GM19035 (cell line): ENCODE data around the gene MGRN1.

ENCODE experiments used
- ATAC-seq: cut with Tn5 transposase; IDR thresholded peaks from one replicate; pipeline ENCODE4 v1.9.1; 2021; ENCODE audit not compliant: unreplicated experiment

MGRN1 gene

DNA sequence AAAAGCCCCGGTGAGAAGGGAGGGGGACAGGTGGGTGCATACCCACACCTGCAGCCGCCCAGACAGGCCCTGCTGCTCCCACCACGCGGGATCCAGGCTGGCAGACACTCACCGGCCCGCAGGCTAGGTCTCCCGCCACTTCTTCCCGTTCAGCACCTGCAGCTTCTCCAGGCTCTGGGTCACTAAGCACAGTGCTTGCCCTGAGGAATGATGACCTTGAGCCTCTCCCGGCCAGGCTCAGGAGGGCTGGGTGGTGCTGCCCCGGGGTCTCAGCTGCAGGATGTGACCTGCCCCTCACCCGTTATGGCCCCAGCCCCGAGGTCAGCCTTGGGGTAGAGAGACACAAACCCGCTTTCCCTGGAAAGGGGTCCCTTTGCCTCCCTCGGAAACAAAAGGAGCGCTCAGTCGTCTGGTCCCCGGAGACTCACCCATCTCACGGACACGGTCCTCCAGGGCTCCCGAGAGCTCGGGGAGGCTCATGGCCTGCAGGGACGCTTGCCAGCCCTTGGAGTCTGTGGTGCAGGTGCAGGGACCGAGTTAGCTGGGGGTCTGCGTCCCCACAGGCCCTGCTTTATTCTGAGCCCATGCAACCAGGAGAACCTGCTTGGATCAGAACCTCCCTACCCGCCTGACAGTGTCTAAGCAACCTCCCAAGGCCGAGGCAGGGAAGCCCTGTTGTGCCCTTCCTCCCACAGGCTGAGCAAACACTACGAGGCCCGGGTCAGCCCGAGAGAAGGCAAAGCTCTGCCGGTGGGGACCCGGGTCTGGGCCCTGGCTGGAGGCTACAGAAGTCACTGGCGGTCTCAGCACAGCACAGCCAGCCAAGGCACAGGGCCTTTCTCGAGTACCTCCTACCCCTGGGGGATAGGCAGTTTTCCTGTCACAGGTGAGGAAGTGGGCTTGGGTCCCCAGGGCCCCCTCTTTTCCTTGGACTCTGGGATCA, 72.5 kb downstream of the MGRN1 start:
- ATAC-seq: no peak

DNA sequence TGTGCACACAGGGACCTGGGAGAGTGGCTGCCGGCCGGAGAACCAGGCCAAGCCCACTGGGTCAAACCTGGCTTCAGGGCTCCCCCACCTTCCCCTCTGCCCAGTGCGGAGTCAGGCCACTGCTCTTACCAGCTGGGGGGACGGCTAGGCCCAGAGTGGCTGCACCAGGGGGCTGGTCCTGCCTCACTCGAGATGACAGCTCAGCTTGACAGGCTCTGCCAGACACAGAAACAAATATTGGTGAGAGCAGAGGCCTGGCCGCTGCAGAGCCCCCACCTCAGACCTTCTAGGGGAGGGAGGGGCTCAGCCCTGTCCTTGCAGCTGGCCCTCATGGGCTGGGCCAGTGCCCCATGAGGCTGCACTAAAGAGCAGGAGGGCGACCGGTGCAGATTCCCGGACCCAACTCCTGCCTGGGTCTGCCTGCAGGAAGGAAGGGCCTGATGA, 73.2 kb downstream of the MGRN1 start:
- no peak for ATAC-seq

GRCh38 chr16:4698321-4699045, 73.9 kb downstream of the MGRN1 start:
- ATAC-seq: no peak

- ATAC-seq: no peak
Observed at GRCh38 chr16:4699046-4699556, 74.5 kb downstream of the MGRN1 start.

DNA sequence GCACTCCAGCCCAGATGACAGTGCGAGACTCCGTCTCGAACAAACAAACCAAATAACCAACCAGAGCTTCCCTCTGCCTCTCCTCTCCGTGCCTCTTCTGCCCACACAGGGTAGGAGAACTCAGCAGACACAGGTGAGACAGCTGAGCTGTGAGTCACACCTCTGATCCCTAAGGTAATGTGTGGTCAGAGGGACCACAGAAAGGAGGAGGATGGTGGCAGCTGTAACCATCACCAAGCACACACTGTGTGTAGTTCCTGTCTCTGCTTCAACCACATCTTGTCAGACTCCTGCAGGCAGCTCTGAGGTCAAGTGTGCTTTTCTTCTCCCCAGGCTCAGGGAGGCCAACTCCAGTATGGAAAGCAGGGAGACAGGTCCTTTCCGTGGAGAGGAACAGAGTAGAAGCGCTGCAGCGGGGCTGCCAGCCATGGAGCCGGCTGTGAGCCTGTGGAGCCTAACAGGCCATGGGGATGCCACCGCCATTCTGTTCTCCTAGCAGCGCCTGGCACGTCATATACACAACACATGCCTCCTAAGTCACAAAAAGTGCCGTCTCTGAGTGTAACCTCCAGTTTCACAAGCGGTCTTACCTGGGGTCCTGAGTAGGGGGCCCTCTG, 75.9 kb downstream of the MGRN1 start:
- ATAC-seq: no peak

- no peak for ATAC-seq
Observed at GRCh38 chr16:4700997-4701743, 76.5 kb downstream of the MGRN1 start.

GRCh38 chr16:4701791-4702465, 77.3 kb downstream of the MGRN1 start:
- ATAC-seq: no peak

DNA sequence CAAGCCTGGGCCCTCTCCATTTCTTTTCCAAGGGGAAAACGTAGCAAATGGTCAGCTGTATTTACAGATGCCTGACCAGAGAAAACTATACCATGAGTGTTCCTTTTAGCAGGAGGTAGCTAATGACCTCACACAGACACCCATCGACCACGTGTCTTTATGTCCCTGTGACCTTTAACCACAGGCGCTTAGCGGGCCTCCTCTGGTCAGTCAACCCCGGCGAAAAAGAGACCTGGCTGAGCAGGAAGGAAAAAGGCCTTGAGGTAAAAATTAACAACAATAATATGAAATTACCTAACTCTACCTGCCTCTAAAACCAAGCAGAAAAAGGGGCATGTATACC, 77.8 kb downstream of the MGRN1 start:
- ATAC-seq: no peak

DNA sequence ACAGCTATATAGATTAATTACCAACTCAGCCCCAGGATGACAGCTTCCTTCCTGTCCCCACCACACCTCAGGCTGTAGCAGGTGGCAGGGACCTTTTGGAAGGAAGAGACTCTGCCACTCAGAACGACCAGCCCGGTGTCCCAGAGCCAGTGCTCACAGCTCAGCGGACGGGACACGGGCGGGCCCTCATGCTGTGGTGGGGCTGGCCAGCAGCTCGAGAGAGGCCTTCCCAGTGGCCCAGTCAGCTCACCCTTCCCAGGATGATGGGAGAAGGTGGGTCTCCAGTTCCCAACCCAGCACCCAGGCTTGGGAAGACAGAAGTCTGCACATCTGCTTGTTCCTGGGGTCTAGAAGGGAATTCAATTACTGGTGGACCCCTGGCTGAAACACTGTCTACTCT, 79.3 kb downstream of the MGRN1 start:
- ATAC-seq: no peak

GRCh38 chr16:4704491-4704890, 79.9 kb downstream of the MGRN1 start:
- no peak for ATAC-seq

GRCh38 chr16:4704913-4705312, 80.3 kb downstream of the MGRN1 start:
- ATAC-seq: no peak

DNA sequence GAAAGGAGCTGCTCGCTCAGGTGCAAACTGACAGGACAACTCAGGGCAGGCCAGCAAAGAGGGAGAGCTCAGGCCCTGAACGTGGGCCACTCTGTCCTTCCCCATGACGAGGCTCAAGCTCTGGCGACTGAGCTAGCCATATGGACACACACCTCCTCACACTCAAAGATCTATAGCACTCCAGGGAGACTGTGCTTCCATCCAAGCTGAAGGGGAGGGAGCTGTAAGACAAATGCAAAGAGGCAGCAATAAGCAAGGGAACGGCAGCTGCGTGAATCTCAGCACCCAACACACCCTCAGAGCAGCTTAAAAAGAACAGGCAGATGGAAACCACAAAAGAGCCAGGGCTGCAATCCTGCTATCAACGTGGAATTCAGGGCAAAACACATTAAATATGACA, 82.2 kb downstream of the MGRN1 start:
- no peak for ATAC-seq

GRCh38 chr16:4709481-4709880, 84.9 kb downstream of the MGRN1 start:
- ATAC-seq: no peak

- ATAC-seq: no peak
Observed at GRCh38 chr16:4713663-4714501, 89.3 kb downstream of the MGRN1 start.

DNA sequence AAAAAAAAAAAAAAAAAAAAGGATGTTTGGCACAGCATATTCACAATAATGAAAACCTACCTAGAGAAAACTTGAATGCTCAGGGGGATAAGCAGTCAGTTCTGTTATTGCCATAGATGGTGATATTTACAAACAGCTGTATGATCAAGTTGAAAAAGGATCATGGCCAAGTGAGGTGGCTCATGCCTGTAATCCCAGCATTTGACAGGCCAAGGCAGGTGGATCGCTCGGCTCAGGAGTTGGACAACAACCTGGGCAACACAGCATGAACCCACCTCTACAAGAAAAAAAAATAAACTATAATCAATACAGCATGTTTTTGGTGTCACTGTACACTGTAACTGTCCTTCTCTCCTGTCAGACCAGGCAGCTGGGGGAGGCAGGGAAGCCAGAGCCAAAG, 90.4 kb downstream of the MGRN1 start:
- no peak for ATAC-seq

- ATAC-seq: no peak
Observed at GRCh38 chr16:4718466-4718865, 93.8 kb downstream of the MGRN1 start.

DNA sequence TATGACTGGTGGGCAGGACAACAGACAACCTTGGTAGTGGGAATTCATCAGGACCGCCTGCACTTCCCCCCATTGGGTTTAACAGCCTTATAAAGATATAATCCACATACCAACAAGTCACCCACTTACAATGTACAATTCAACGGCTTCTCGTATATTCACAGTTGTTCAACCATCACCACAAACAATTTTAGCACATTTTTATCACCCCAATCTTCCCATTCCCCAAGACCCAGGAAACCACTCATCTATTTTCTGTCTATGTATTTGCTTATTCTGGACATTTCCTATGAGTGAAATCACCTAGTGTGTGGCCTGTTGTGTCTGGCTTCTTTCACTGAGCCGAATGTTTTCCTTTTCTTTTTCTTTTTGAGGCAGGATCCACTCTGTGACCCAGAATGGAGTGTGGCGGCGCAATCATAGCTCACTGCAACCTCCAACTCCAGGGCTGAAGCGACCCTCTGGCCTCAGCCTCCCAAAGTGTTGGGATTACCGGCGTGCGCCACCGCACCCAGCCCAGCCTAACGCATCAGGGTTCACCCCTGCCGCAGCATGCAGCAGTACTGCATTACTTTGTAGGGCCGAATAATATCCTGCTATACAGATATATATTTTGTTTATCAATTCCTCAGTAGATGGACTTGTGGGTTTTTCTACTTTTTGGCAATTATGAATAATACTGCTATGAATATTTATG, 98.6 kb downstream of the MGRN1 start:
- ATAC-seq: no peak

DNA sequence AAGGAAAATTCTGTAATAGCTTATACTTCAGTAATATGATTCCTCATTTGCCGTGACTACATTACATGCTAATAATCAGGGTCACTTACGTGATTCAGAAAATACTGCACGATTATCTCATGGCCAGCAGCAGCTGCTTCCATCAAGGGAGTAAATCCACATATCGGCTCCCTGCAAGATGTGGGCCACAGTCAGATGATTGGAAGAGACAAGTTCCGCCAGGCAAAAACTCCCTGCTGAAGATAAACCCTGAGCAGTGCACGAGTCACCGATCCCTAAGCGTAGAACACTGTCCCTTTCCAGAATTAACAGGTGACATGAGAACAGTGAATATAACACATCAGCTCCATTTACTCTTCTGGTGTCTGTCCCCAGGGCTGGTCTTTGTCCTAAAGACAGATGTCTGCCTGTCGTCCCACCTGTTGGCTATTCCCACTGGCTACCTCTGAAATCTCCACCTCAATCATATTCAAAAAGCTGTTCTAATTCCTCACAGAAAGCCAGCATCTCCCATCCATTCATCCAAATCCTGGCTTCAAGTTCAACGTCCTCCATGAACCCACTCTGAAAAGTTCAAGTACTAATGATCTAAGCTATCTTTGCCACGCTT, 100.1 kb downstream of the MGRN1 start:
- no peak for ATAC-seq
